Kidney epithelial cell (primary cell): ENCODE measurements around the gene SS18L1. TPM values are rescaled to one million over a fixed set of nuclear protein-coding genes. Genes with fewer than 3 reads are reported as not detected.

Source experiments
- DNase-seq: peaks from one replicate; pipeline ENCODE4 v3.0.0-alpha.2; 2010; ENCODE audit warnings: low read depth
- H3K27me3 ChIP-seq: 2 replicates; pipeline ENCODE4 v1.6.0; 2011; ENCODE audit warnings: low read length; ENCODE audit not compliant: control insufficient read depth, insufficient read depth
- H3K36me3 ChIP-seq: 2 replicates; pipeline ENCODE4 v1.5.1; 2011; ENCODE audit warnings: low read length; ENCODE audit not compliant: control insufficient read depth, insufficient read depth
- H3K4me3 ChIP-seq: 2 replicates; pipeline ENCODE4 v1.5.1; 2011; ENCODE audit warnings: low read depth, mild to moderate bottlenecking, control low read depth, low read length
- total RNA-seq: library from RNA; depleted of rRNA; stranded (reverse); fragments of >200 nt; gene quantifications from 2 replicates; pipeline ENCODE4 v1.2.3, GENCODE V29; 2015
- TF ChIP-seq, protein P1 (sequence below): IDR thresholded peaks from 2 replicates; pipeline ENCODE4 v1.5.1; 2011; ENCODE audit warnings: mild to moderate bottlenecking, moderate library complexity, low read length, control low read depth, inconsistent platforms; ENCODE audit not compliant: insufficient read depth, poor library complexity, severe bottlenecking

Gene SS18L1
- total RNA-seq, 1 donor from 2014 or later: 15.9 TPM

GRCh38 chr20:62148908-62149314 lies 5.3 kb downstream of the SS18L1 start:
- TF ChIP-seq, protein P1, sequence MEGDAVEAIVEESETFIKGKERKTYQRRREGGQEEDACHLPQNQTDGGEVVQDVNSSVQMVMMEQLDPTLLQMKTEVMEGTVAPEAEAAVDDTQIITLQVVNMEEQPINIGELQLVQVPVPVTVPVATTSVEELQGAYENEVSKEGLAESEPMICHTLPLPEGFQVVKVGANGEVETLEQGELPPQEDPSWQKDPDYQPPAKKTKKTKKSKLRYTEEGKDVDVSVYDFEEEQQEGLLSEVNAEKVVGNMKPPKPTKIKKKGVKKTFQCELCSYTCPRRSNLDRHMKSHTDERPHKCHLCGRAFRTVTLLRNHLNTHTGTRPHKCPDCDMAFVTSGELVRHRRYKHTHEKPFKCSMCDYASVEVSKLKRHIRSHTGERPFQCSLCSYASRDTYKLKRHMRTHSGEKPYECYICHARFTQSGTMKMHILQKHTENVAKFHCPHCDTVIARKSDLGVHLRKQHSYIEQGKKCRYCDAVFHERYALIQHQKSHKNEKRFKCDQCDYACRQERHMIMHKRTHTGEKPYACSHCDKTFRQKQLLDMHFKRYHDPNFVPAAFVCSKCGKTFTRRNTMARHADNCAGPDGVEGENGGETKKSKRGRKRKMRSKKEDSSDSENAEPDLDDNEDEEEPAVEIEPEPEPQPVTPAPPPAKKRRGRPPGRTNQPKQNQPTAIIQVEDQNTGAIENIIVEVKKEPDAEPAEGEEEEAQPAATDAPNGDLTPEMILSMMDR: no peak
- H3K27me3 ChIP-seq: no peaks in the 10 kb centered on the region
- H3K36me3 ChIP-seq: peaks cover 2% of the 10 kb centered on the region
- no peak for DNase-seq
- H3K4me3 ChIP-seq: no peak overlapping the region

- TF ChIP-seq, protein P1: no peak
- no peak overlapping the region for H3K4me3 ChIP-seq
- DNase-seq: no peak
Measured at GRCh38 chr20:62149532-62150309, 6.2 kb downstream of the SS18L1 start.

GRCh38 chr20:62150310-62150575 lies 6.7 kb downstream of the SS18L1 start:
- TF ChIP-seq, protein P1: no peak
- H3K4me3 ChIP-seq: no peak overlapping the region
- peaks cover 2% of the 10 kb centered on the region for H3K36me3 ChIP-seq

More at GRCh38 chr20:62149532-62150309, 6.2 kb downstream of the SS18L1 start:
- Histone ChIP-seq H3K36me3 (peaks cover 2% of the 10 kb centered on the region), H3K27me3 (no peaks in the 10 kb centered on the region)

GRCh38 chr20:62151225-62151624 lies 7.7 kb downstream of the SS18L1 start:
- Histone ChIP-seq H3K36me3 (peaks cover 2% of the 10 kb centered on the region), H3K4me3 (no peak overlapping the region), H3K27me3 (no peaks in the 10 kb centered on the region)
- no peak for DNase-seq
- TF ChIP-seq, protein P1: no peak

More at GRCh38 chr20:62150310-62150575, 6.7 kb downstream of the SS18L1 start:
- no peak for DNase-seq
- H3K27me3 ChIP-seq: no peaks in the 10 kb centered on the region

- DNase-seq: no peak
- TF ChIP-seq, protein P1: no peak
- H3K4me3 ChIP-seq: no peak overlapping the region
- H3K27me3 ChIP-seq: no peaks in the 10 kb centered on the region
- H3K36me3 ChIP-seq: peaks cover 2% of the 10 kb centered on the region
Measured at GRCh38 chr20:62151835-62152364, 8.3 kb downstream of the SS18L1 start.
